A673 (cell line): ENCODE results near the gene OPRL1. TPM values are rescaled to one million over a fixed set of nuclear protein-coding genes. Genes with fewer than 3 reads are reported as not detected.

ENCODE experiments used
- BruUV-seq: library from RNA; stranded (reverse); fragments of 400-500 nt; replicated peaks from 2 replicates; lab custom pipeline; 2021; lab: Mats Ljungman, UMichigan
- CTCF ChIA-PET: fragments of 300-600 bp; sonication (Branson Sonifier 250); formaldehyde crosslinking; loops from one replicate; lab custom pipeline; 2022; ENCODE audit warnings: antibody characterized with exemption; lab: Charles Lee
- POLR2A ChIA-PET: fragments of 300-600 bp; sonication (Branson Sonifier 250); formaldehyde crosslinking; loops from one replicate; lab custom pipeline; 2022; ENCODE audit warnings: antibody characterized with exemption; ENCODE audit not compliant: low non-redundant PET; lab: Charles Lee
- DNase-seq: peaks from one replicate; pipeline ENCODE4 v3.0.0-alpha.2; 2015; ENCODE audit warnings: low spot score
- H3K27ac ChIP-seq: fragments of 200-600 bp; sonication (generic); 2 replicates; pipeline ENCODE4 v1.5.1; 2016; ENCODE audit warnings: mixed run types, low read depth, mild to moderate bottlenecking, mixed read lengths, antibody characterized with exemption, low read length; ENCODE audit not compliant: poor library complexity, severe bottlenecking
- H3K27me3 ChIP-seq: fragments of 200-600 bp; sonication (generic); replicated peaks from 2 replicates; pipeline ENCODE4 v1.6.1; 2017; ENCODE audit warnings: mixed run types, low read depth, mild to moderate bottlenecking, mixed read lengths, antibody characterized with exemption, low read length; ENCODE audit not compliant: insufficient read depth, poor library complexity
- H3K36me3 ChIP-seq: fragments of 200-600 bp; sonication (generic); 2 replicates; pipeline ENCODE4 v1.6.1; 2016; ENCODE audit warnings: mixed run types, mild to moderate bottlenecking, mixed read lengths, antibody characterized with exemption, low read length; ENCODE audit not compliant: insufficient read depth, poor library complexity, severe bottlenecking
- H3K4me1 ChIP-seq: fragments of 200-600 bp; sonication (generic); 2 replicates; pipeline ENCODE4 v1.6.1; 2017; ENCODE audit warnings: mixed run types, mild to moderate bottlenecking, mixed read lengths, antibody characterized with exemption, low read length; ENCODE audit not compliant: insufficient read depth, poor library complexity, severe bottlenecking
- H3K4me3 ChIP-seq: fragments of 200-600 bp; sonication (generic); 2 replicates; pipeline ENCODE4 v1.5.1; 2016; ENCODE audit warnings: low read depth, mixed run types, mild to moderate bottlenecking, mixed read lengths, low read length; ENCODE audit not compliant: poor library complexity, severe bottlenecking
- H3K9me3 ChIP-seq: fragments of 200-600 bp; sonication (generic); 2 replicates; pipeline ENCODE4 v1.6.1; 2016; ENCODE audit warnings: mixed run types, low read depth, mild to moderate bottlenecking, mixed read lengths, antibody characterized with exemption, low read length; ENCODE audit not compliant: poor library complexity, severe bottlenecking
- CTCF ChIP-seq: fragments of 300-800, 200-600 bp; sonication (generic); conservative IDR thresholded peaks from 2 replicates; pipeline ENCODE4 v1.5.1; 2017; ENCODE audit warnings: low read depth, mild to moderate bottlenecking, antibody characterized with exemption, low read length, moderate library complexity, mixed read lengths
- EZH2 ChIP-seq: fragments of 200-600 bp; sonication (generic); IDR thresholded peaks from 2 replicates; pipeline ENCODE4 v1.6.1; 2017; ENCODE audit warnings: borderline replicate concordance, low read depth, mild to moderate bottlenecking, mixed read lengths, antibody characterized with exemption, low read length; ENCODE audit not compliant: poor library complexity, severe bottlenecking
- intact Hi-C: fragments of 100-400 bp; cut with micrococcal nuclease; formaldehyde crosslinking; loops from one replicate; pipeline ENCODE4 v1.10.0; 2022; ENCODE audit not compliant: unreplicated experiment
- total RNA-seq: library from RNA; stranded (reverse); gene quantifications from 2 replicates; pipeline ENCODE4 v1.2.3, GENCODE V29; 2021

Gene OPRL1
- total RNA-seq, 1 experiment from 2014 or later, result 0.32 TPM

- CTCF ChIA-PET, result no interaction called here
- H3K9me3 ChIP-seq, result no peaks in the 10 kb centered on the region
- DNase-seq, result no peak
- H3K4me1 ChIP-seq, result peaks cover 10% of the 10 kb centered on the region
- POLR2A ChIA-PET, result no interaction called here
- no peak overlapping the region for H3K27ac ChIP-seq
- no peaks in the 10 kb centered on the region for H3K27me3 ChIP-seq
- intact Hi-C loops, result no loop called here
- no peak overlapping the region for H3K4me3 ChIP-seq
- BruUV-seq, result no TSS peak
- peaks cover 6% of the 10 kb centered on the region for H3K36me3 ChIP-seq
- TF ChIP-seq CTCF (no peak), EZH2 (no peak)
These were observed 11.3 kb upstream of the OPRL1 start for GRCh38 chr20:64068386-64069208.

GRCh38 chr20:64069209-64069613 is 10.7 kb upstream of the OPRL1 start:
- intact Hi-C loops, result no loop called here
- Histone ChIP-seq H3K9me3 (no peaks in the 10 kb centered on the region), H3K36me3 (peaks cover 6% of the 10 kb centered on the region), H3K4me3 (no peak overlapping the region), H3K4me1 (peaks cover 4% of the 10 kb centered on the region), H3K27me3 (no peaks in the 10 kb centered on the region), H3K27ac (no peak overlapping the region)
- ChIA-PET CTCF (interaction anchor here (0.6 kb wide), 1 partner anchor 89 kb away, joined by 3 read pairs; no protein-coding TSS in a partner anchor), POLR2A (no interaction called here)
- BruUV-seq, result no TSS peak
- TF ChIP-seq EZH2 (no peak), CTCF (no peak)
- no peak for DNase-seq

GRCh38 chr20:64069614-64070243 is 10.2 kb upstream of the OPRL1 start:
- peak; percentile 63 for TF ChIP-seq CTCF
- TF ChIP-seq EZH2, result no peak
- Histone ChIP-seq H3K9me3 (no peaks in the 10 kb centered on the region), H3K4me1 (no peaks in the 10 kb centered on the region), H3K27me3 (no peaks in the 10 kb centered on the region), H3K4me3 (no peak overlapping the region), H3K36me3 (peaks cover 6% of the 10 kb centered on the region), H3K27ac (no peak overlapping the region)
- intact Hi-C loops, result no loop called here
- ChIA-PET POLR2A (no interaction called here), CTCF (interaction anchor here (0.6 kb wide), 1 partner anchor 89 kb away, joined by 3 read pairs; no protein-coding TSS in a partner anchor)
- no TSS peak for BruUV-seq
- no peak for DNase-seq
